HG03460 (cell line): Measurements from ENCODE around the gene USP37.
"Not testable (repeated sequence)": the region's sequence is repeated elsewhere in the genome, so short reads cannot be mapped to it uniquely, and the experiment has no call there.

Source experiments
- ATAC-seq: cut with Tn5 transposase; IDR thresholded peaks from one replicate; pipeline ENCODE4 v1.9.1; 2021; ENCODE audit not compliant: unreplicated experiment

Gene USP37

GRCh38 chr2:218554225-218554624, 13.9 kb downstream of the USP37 start:
- ATAC-seq, result not testable (repeated sequence)

- ATAC-seq, result no peak
Observed at GRCh38 chr2:218547978-218548377, 20.2 kb downstream of the USP37 start.

- no peak for ATAC-seq
Observed at GRCh38 chr2:218547511-218547910, 20.6 kb downstream of the USP37 start.

DNA sequence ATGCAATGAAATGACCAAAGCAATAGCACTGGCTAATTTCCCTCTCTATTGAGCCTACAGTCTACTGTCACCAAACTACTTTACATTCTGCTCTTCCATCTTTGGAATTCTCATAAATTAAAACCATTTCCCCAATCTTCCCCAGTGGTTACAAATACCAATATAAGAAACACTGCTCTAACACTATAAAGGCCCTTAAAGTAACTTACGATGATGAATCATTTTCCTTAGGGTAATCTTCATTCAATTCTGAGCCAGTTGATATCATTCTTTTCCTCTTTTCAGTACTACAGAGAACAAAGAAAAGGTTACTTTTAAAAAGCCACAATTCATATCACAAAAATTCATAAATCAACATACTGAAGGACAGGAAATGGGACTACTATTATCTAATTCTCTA, 22.1 kb downstream of the USP37 start:
- ATAC-seq, result no peak

GRCh38 chr2:218540015-218540414, 28.1 kb downstream of the USP37 start:
- no peak for ATAC-seq

- ATAC-seq, result no peak
Observed at GRCh38 chr2:218536804-218537494, 31.2 kb downstream of the USP37 start.

GRCh38 chr2:218529990-218530389, 38.2 kb downstream of the USP37 start:
- no peak for ATAC-seq

DNA sequence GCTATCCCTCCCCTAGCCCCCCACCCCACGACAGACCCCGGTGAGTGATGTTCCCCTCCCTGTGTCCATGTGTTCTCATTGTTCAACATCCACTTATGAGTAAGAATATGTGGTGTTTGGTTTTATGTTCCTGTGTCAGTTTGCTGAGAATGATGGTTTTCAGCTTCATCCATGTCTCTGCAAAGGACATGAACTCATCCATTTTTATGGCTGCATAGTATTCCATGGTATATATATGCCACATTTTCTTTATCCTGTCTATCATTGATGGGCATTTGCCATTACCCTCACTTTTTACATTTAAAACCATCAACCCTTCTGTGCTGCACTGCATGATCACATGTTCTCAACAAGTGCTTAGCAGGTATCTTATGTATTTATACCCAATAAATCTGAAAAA, 39.7 kb downstream of the USP37 start:
- ATAC-seq, result not testable (repeated sequence)

DNA sequence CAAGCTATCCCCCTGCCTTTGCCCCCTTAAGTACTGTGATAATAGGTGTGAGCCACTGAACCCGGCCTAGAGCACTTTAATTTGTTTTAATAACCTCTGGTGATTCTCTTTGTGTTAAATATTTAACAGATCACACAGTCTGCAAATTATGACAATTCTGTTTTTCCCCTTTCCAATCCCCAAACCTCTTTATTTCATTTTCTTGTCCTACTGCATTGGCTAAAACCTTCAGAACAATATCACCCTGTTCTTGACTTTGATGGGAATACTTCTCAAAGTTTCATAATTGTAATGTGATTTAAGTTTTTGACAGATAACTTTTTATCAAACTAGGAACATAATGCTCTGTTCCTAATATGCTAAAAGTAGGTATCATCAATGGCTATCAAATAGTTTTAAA, 44.5 kb downstream of the USP37 start:
- ATAC-seq, result no peak

DNA sequence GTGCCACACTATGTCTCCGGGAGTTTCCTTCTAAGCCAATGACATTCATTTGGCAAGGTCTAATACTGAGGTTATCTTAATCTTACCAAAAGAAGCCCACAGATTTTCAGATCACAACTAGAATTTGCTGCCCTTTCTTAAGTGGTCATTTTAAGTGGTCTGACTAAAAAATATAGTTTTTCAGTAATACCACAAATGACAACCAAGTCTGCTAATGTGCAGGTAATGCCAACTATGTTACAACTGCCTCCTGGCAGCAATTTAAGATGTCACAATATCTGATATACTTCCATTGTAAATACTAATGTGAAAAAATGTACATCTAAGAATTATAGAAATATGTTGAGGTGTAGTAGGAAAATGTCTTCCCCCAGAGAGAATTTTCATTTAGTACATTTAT, 49.3 kb downstream of the USP37 start:
- ATAC-seq, result no peak

DNA sequence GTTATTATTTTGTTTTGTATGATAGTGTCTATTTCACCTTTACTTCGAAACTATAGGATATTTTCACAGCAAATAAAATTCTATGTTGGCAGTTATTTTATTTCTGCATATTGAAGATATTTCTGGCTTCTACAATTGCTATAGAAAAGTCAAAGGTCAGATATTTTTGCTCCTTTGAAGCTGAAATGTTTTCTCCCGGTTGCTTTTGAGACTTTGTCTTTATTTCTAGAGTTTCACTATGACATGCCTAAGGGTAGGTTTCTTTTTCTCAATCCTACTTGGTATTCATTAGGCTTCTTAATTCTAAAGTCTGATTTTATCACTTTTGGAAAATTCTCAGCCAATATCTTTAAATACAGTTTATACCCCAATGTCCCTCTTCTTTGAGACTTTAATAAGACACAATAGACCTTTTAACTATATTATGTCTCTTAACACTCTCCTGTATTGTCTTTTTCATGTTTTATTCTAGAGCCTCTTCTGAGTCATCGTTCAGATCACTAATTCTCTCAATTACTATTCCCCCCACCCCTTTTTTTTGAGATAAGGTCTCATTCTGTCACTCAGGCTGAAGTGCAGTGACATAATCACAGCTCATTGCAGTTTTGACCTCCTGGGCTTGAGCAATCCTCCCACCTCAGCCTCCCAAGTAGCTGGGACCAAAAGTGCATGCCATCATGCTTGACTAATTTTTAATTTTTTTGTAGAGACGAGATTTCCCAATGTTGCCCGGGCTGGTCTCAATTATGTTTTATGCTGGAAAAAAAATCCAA, 50.5 kb downstream of the USP37 start:
- ATAC-seq, result peak; percentile 53

DNA sequence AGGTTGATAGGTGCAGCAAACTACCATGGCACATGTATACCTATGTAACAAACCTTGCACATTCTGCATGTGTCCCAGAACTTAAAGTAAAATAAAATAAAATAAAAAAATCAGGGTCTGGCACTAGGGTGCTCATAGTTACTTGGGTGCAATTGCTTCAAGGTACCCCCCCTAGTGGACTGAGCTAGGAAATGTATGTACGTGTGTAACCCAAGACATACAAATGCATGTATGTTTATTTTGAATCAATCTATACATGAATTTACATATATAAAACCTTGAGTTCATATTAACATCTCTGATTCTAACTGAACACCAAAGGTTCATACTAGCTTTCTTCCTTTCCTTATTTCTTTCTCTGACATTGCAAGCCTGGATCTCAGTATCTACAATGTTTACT, 51.5 kb downstream of the USP37 start:
- ATAC-seq, result no peak

- ATAC-seq, result no peak
Observed at GRCh38 chr2:218513676-218514075, 54.5 kb downstream of the USP37 start.

- ATAC-seq, result no peak
Observed at GRCh38 chr2:218508299-218508698, 59.9 kb downstream of the USP37 start.

DNA sequence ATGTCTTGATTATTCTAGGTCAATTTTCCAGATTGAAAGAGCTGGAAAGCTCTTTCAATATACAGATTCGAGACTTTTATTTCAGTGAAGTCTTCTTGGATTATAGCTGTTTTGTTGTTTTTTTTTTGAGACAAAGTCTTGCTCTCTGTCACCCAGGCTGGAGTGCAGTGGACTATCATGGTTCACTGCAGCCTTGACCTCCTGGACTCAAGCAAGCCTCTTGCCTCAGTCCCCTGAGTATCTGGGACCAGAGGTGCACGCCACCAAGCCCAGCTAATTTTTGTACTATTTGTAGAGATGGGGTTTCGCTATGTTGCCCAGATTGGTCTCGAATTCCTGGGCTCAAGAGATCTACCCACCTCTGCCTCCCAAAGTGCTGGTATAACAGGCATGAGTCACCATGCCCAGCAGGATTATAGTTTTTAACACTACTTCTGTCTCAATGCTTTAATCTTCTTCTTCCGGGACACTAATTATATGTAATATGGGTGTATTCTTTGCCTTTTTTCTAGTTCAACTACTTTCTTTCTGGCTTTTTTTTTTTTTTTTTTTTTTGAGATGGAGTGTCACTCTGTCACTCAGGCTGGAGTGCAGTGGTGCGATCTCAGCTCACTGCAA, 62.3 kb downstream of the USP37 start:
- no peak for ATAC-seq

DNA sequence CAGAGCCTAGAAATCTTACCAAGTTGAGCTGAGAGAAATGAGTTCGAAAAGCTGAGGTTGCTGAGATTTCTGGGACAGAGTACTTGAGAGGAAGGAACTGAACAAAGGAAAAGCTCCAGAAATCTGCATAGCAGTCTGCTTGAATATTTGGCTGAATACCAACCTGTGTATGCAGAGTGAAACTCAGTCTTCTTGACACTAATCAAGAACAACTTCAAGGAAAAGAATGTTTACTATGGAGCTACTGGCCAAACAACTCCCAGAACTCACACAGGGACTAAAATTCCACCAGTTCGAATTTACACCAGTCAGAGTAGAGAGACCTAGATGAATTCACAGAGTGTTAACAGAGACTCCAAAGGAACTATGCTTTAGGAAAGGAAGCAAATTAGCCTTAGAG, 66.5 kb downstream of the USP37 start:
- no peak for ATAC-seq

- no peak for ATAC-seq
Observed at GRCh38 chr2:218500501-218501060, 67.6 kb downstream of the USP37 start.

DNA sequence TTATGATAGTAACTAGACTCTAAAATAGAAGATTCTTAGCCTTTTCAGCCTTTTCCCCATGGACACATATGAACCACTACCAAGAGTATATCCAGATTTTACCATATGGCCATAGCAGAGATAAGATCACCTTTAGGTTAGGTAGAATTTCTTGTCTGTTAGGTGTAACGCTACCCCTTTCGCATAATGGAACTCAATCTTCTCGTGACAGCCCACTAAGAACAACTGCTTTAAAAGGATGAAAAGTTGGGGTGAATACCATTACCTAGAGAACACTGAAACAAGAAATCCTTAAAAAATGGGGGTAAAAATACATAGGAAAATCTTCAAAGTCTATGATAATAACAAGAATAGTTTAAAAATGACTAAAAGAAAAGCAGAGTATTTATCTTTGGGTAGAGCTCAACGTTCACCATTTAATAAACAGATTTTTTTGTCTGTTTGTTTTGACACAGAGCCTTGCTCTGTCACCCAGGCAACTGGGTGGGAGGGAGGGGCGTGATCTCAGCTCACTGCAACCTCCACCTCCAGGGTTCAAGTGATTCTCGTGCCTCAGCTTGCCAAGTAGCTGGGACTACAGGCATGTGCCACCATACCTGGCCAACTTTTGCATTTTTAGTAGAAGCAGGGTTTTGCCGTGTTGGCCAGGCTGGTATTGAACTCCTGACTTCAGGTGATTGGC, 82.0 kb downstream of the USP37 start:
- ATAC-seq, result no peak

- ATAC-seq, result no peak
Observed at GRCh38 chr2:218482651-218483050, 85.5 kb downstream of the USP37 start.

DNA sequence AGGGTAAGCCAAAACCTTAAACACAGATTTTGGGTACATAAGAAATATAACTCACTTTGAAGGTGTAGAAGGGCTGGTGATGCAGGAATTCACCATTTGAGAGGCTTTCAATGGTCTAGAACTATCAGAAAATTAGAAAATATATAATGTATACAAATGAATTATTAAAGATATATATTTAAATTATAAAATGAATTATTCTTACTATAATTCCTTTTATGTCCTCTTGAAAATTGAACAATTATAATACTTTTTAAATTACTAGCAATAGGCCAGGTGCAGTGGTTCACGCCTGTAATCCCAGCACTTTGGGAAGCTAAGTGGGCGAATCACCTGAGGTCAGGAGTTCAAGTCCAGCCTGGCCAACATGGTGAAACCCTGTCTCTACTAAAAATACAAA, 88.6 kb downstream of the USP37 start:
- ATAC-seq, result no peak

- no peak for ATAC-seq
Observed at GRCh38 chr2:218478544-218478943, 89.6 kb downstream of the USP37 start.
